Left renal pelvis (tissue), 4 donors: Measurements from ENCODE around the gene PEAR1. TPM values are rescaled to one million over a fixed set of nuclear protein-coding genes. Genes with fewer than 3 reads are reported as not detected.

ENCODE experiments used
- DNase-seq, 4 donors: peaks; one replicate each; pipeline ENCODE4 v3.0.0-alpha.2; 2013; ENCODE audit warnings: low read depth in 4 of 4, low spot score in 3 of 4
- polyA plus RNA-seq, 4 donors: library from polyadenylated mRNA; unstranded; fragments of 120-200 nt; gene quantifications; one replicate each; pipeline ENCODE4 v1.2.1, GENCODE V29; 2013; ENCODE audit not compliant: insufficient read length in 4 of 4

Gene PEAR1
- polyA plus RNA-seq, 4 donors, result 18.1 to 64.2 (median 21.6) TPM

- DNase-seq, result no peak
Observed at GRCh38 chr1:156858959-156859522, 34.5 kb upstream of the PEAR1 start, which contains the start of gene INSRR. Gene INSRR, minus strand, starts transcription at chr1:156859117. Its CDS starts 496 bp downstream, at chr1:156858621.

GRCh38 chr1:156859523-156860112 lies 33.9 kb upstream of the PEAR1 start:
- no peak for DNase-seq

GRCh38 chr1:156860113-156860627 lies 33.3 kb upstream of the PEAR1 start:
- peak in 1 of 4 donors; percentile 27 for DNase-seq

GRCh38 chr1:156860628-156861423 lies 32.7 kb upstream of the PEAR1 start, which contains the start of gene NTRK1:
Gene NTRK1, plus strand, starts transcription at chr1:156860865. Its CDS starts 70 bp downstream, at chr1:156860935.
- DNase-seq, result peak in 1 of 4 donors; percentile 16

- DNase-seq, result no peak
Observed at GRCh38 chr1:156862584-156862983, 30.9 kb upstream of the PEAR1 start.

- DNase-seq, result no peak
Observed at GRCh38 chr1:156862997-156863599, 30.4 kb upstream of the PEAR1 start.

- DNase-seq, result no peak
Observed at GRCh38 chr1:156863631-156864030, 29.9 kb upstream of the PEAR1 start.

GRCh38 chr1:156864796-156865195 lies 28.7 kb upstream of the PEAR1 start:
- DNase-seq, result no peak

- no peak for DNase-seq
Observed at GRCh38 chr1:156865258-156865657, 28.3 kb upstream of the PEAR1 start.

- DNase-seq, result no peak
Observed at GRCh38 chr1:156865865-156866248, 27.7 kb upstream of the PEAR1 start.

GRCh38 chr1:156866249-156866909 lies 27.1 kb upstream of the PEAR1 start:
- no peak for DNase-seq

GRCh38 chr1:156868341-156868740 lies 25.2 kb upstream of the PEAR1 start:
- DNase-seq, result no peak

GRCh38 chr1:156869455-156869854 lies 24.1 kb upstream of the PEAR1 start:
- DNase-seq, result no peak

GRCh38 chr1:156873659-156874058 lies 19.9 kb upstream of the PEAR1 start:
- DNase-seq, result no peak

GRCh38 chr1:156874142-156874541 lies 19.4 kb upstream of the PEAR1 start:
- DNase-seq, result no peak

- no peak for DNase-seq
Observed at GRCh38 chr1:156874572-156875340, 18.8 kb upstream of the PEAR1 start.

- no peak for DNase-seq
Observed at GRCh38 chr1:156875341-156875615, 18.2 kb upstream of the PEAR1 start.

GRCh38 chr1:156876281-156876680 lies 17.2 kb upstream of the PEAR1 start:
- DNase-seq, result no peak

GRCh38 chr1:156877433-156878170 lies 15.9 kb upstream of the PEAR1 start:
- no peak for DNase-seq
